Ovary (tissue), 9 donors: ENCODE data around the gene TBR1. TPM values are rescaled to one million over a fixed set of nuclear protein-coding genes. Genes with fewer than 3 reads are reported as not detected.

Experiments used
- DNase-seq, 5 donors: peaks; one replicate each; pipeline ENCODE4 v3.0.0-alpha.2; 2019 to 2020
- H3K27ac ChIP-seq, 2 donors: fragments of 200-600 bp; one replicate each; pipeline versions ENCODE4 v1.5.1 to v1.8.0; 2019 to 2022
- H3K27me3 ChIP-seq: fragments of 200-600 bp; one replicate; pipeline ENCODE4 v1.8.0; 2022
- H3K36me3 ChIP-seq: fragments of 200-600 bp; sonication (generic); one replicate; pipeline ENCODE4 v1.5.1; 2019
- H3K4me1 ChIP-seq: one replicate; pipeline ENCODE4 v1.8.1; 2013; ENCODE audit warnings: mild to moderate bottlenecking, moderate library complexity; ENCODE audit not compliant: insufficient read depth
- H3K4me3 ChIP-seq: fragments of 200-600 bp; sonication (generic); one replicate; pipeline ENCODE4 v1.5.1; 2017
- H3K9me3 ChIP-seq, 2 donors: fragments of 200-600 bp in 1 of 2; sonication (generic) in 1 of 2; one replicate each; pipeline versions ENCODE4 v1.5.1 to v1.8.1; 2013 to 2019; ENCODE audit warnings: mild to moderate bottlenecking in 1 of 2, moderate library complexity in 1 of 2
- EP300 ChIP-seq: sonication (generic); formaldehyde crosslinking; IDR thresholded peaks from one replicate; pipeline ENCODE4 v1.6.1; 2017; ENCODE audit warnings: antibody characterized with exemption
- POLR2A ChIP-seq: fragments of 450-650 bp; IDR thresholded peaks from one replicate; pipeline ENCODE4 v1.6.1; 2017; ENCODE audit warnings: antibody characterized with exemption, mild to moderate bottlenecking, moderate library complexity
- WGBS, 3 donors: extraction: QIAGEN DNeasy Blood & Tissue Kit in 1 of 3; methylation state at CpG; one replicate each; pipeline versions ENCODE4 v1.1.5 to v1.1.7; 2013 to 2017; 5-methylcytosine and 5-hydroxymethylcytosine counted together
- intact Hi-C, 4 donors: fragments of 100-400 bp; cut with DNase I; formaldehyde crosslinking; loops; one replicate each; pipeline versions ENCODE4 v1.11.0 to v1.15.1; 2022 to 2023
- polyA plus RNA-seq, 2 donors: library from polyadenylated mRNA; stranded (reverse); fragments of 200-250 nt in 1 of 2; fragments of 350-450 nt in 1 of 2; fragmentation: Illumina TruSeq in 1 of 2; extraction: RNeasy Lipid Tissue Mini Kit (QIAGEN cat#74804) in 1 of 2; gene quantifications; one replicate each; pipeline ENCODE4 v1.2.3, GENCODE V29; 2013 to 2014
- total RNA-seq, 7 donors: library from RNA; depleted of rRNA in 2 of 7; stranded (reverse); fragments of >200 nt in 2 of 7; fragmentation: NEBNext Ultra II Directional in 3 of 7; extraction: Animal tissue kit (Norgen Biotek cat#: 25700) in 3 of 7; gene quantifications; one replicate each; pipeline versions ENCODE4 v1.1.0 to v1.2.4, GENCODE V29; 2016 to 2023
- TF ChIP-seq, protein P1 (sequence below), 3 donors: fragments of 450-650 bp in 2 of 3; fragments of 200-600 bp in 1 of 3; IDR thresholded peaks; one replicate each; pipeline versions ENCODE4 v1.5.1 to v1.8.0; 2016 to 2022; ENCODE audit warnings: antibody characterized with exemption in 3 of 3, mild to moderate bottlenecking in 1 of 3
- donor health status: DM: no; HTN: no; CAD: no; lungs with moderate emphysema.
- donor health status: DM: no; HTN: no; CAD: no.
- donor health status: Bipolar disorder and iron deficiency.
- donor health status: DM: yes; HTN: yes; CAD: no.
- donor health status: DM: no; HTN: no; CAD: no.
- donor health status: DM: yes; HTN: yes; CAD: no.

TBR1 gene
- total and polyA plus RNA-seq, 9 donors, result not detected

DNA sequence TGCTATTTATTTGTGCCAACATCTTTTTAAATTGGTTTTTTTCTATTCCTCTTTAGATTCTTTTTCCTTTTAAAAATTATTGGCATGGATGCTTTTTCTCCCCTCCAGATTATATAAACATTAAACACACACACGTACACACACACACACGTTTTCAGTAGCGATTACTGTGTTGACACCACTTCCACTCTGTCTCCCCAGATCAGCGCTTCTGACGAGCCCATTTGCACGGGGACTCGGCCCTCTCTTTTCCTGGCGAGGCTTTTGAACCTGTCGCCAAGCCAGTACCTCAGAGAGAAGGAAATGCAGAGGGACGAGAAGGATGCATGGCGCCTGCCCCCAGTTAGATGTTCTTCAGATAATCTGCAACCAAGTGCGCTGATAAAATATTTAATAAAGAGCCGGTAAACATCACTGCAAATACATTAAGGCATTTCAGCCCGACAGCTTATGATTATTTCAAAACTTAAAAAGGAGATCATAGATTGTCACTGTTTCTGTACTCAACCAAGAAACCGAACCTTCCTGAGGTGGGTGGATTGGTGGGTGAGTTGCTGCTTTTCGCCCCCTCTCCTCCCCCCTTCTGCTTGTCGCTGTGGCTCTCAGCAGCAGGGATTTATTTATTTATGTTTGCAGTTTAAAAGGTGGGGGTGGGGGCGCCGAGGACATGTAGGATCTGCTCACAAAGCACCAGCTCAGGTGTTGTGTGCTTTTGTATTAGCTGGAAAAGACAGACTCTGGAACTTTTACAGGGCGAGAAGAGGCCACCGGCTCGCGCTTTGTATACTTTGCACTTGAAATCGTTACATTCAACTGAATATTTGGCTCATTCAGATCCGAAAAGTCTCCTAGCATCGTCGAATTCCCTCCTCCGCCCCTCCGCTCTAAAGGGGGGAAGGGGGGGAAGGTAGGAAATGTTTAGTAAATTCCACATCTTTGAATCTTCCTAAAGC lies 787 bp upstream of the TBR1 start:
- Histone ChIP-seq H3K36me3 (no peaks in the 10 kb centered on the region), H3K27me3 (peaks cover 2% of the 10 kb centered on the region), H3K9me3 (no peaks in the 10 kb centered on the region), H3K4me1 (peaks cover 9% of the 10 kb centered on the region), H3K27ac (no peak overlapping the region), H3K4me3 (peak overlapping the region; percentile 41)
- TF ChIP-seq EP300, result no peak
- TF ChIP-seq, protein P1, sequence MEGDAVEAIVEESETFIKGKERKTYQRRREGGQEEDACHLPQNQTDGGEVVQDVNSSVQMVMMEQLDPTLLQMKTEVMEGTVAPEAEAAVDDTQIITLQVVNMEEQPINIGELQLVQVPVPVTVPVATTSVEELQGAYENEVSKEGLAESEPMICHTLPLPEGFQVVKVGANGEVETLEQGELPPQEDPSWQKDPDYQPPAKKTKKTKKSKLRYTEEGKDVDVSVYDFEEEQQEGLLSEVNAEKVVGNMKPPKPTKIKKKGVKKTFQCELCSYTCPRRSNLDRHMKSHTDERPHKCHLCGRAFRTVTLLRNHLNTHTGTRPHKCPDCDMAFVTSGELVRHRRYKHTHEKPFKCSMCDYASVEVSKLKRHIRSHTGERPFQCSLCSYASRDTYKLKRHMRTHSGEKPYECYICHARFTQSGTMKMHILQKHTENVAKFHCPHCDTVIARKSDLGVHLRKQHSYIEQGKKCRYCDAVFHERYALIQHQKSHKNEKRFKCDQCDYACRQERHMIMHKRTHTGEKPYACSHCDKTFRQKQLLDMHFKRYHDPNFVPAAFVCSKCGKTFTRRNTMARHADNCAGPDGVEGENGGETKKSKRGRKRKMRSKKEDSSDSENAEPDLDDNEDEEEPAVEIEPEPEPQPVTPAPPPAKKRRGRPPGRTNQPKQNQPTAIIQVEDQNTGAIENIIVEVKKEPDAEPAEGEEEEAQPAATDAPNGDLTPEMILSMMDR (IDR thresholded peaks at IDR 0.05), result no peak
- no peak for TF ChIP-seq POLR2A
- WGBS, 3 donors, result 13 to 17% (median 14%) methylated on average over 29 of the region's 29 CpGs
- intact Hi-C loops, result no loop called here
- no peak for DNase-seq

DNA sequence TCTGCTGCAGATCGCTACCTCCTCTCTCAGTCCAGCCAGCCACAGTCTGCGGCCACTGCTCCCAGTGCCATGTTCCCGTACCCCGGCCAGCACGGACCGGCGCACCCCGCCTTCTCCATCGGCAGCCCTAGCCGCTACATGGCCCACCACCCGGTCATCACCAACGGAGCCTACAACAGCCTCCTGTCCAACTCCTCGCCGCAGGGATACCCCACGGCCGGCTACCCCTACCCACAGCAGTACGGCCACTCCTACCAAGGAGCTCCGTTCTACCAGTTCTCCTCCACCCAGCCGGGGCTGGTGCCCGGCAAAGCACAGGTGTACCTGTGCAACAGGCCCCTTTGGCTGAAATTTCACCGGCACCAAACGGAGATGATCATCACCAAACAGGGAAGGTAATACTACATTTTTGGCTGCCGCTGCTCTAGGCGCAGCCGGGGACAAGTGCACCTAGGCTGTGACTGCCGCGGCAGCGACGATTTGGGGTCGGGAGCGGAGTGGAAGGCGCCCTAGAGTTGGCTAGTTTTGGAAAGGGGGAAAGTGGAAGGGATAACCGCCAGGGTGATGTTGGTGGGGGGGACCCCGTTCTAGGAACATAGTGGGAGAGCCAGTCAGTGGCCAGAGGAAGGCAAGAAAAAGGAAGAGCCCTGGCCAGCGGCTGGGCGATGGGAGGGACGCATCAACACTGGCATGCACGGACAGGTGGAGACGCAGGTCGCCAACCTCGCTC lies 776 bp downstream of the TBR1 start:
- H3K9me3 ChIP-seq, result no peaks in the 10 kb centered on the region
- TF ChIP-seq POLR2A (no peak), EP300 (no peak)
- TF ChIP-seq, protein P1 (IDR thresholded peaks at IDR 0.05), result no peak
- DNase-seq, result peak in 1 of 5 donors; percentile 15
- H3K4me3 ChIP-seq, result no peak overlapping the region
- H3K4me1 ChIP-seq, result peaks cover 9% of the 10 kb centered on the region
- H3K27ac ChIP-seq, result no peak overlapping the region
- 7 to 8% (median 8%) methylated on average over 41 of the region's 41 CpGs for WGBS, 3 donors
- peaks cover 2% of the 10 kb centered on the region for H3K27me3 ChIP-seq
- intact Hi-C loops, result no loop called here
- no peaks in the 10 kb centered on the region for H3K36me3 ChIP-seq

DNA sequence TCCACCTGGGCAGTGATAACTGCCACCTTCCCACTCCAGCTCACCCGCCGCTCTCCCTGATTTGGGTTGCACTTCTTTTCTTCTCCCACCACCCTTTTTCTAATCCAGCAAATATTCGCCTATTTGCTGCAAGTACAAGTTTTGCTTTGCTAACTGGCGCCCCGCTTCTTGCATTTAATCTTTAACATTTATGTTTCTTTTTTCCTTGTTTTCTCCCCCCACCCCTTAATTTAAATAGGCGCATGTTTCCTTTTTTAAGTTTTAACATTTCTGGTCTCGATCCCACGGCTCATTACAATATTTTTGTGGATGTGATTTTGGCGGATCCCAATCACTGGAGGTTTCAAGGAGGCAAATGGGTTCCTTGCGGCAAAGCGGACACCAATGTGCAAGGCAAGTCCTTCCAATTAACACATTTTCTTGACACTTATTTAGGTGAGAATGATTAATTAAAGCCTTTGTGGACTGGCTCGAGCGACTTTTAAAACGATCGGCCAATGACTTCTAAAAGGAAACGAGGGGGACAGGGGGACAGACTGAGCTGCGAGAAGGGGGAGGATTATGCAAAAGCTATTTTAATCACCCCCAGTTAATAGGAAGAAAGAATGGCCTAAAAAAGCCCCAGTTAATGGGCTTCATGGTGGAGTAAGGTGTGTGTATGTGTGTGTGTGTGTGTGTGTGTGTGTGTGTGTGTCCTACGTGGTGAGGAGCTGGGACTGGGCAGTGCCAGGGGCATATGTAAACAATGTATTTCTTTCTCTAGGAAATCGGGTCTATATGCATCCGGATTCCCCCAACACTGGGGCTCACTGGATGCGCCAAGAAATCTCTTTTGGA lies 1.6 kb downstream of the TBR1 start:
- H3K36me3 ChIP-seq, result no peaks in the 10 kb centered on the region
- WGBS, 3 donors, result 15 to 19% (median 18%) methylated on average over 21 of the region's 21 CpGs
- no peak for DNase-seq
- H3K4me3 ChIP-seq, result no peak overlapping the region
- peaks cover 2% of the 10 kb centered on the region for H3K27me3 ChIP-seq
- no peak overlapping the region for H3K27ac ChIP-seq
- no peak for TF ChIP-seq EP300
- no peak for TF ChIP-seq POLR2A
- TF ChIP-seq, protein P1 (IDR thresholded peaks at IDR 0.05), result no peak
- peaks cover 9% of the 10 kb centered on the region for H3K4me1 ChIP-seq
- no peaks in the 10 kb centered on the region for H3K9me3 ChIP-seq
- intact Hi-C loops, result no loop called here

DNA sequence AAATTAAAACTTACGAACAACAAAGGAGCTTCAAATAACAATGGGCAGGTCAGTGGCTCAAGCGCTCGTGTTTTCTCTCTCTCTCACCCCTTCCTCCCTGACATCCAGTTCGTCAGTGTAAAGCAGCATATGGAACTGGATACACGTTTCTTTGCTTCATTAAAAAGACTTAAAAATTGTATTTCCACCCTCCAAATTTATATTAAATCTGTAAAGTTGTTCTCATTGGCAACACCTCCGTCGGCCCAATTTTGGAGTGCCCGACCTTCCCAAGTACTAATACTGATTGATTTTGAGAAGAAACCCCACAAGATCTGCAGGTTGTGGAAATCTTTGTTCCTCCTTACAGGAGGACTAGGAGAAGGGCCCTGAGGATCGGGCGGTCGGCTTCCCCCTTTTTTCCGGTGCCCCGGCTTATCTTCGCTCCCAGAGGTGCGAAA lies 2.2 kb downstream of the TBR1 start:
- WGBS, 3 donors, result 5 to 9% (median 6%) methylated on average over 15 of the region's 15 CpGs
- intact Hi-C loops, result no loop called here
- no peak for DNase-seq
- H3K36me3 ChIP-seq, result no peaks in the 10 kb centered on the region
- H3K9me3 ChIP-seq, result peaks cover 0 to under 1% of the 10 kb centered on the region in 2 donors
- no peak overlapping the region for H3K4me3 ChIP-seq
- peaks cover 9% of the 10 kb centered on the region for H3K4me1 ChIP-seq
- TF ChIP-seq, protein P1 (IDR thresholded peaks at IDR 0.05), result no peak
- TF ChIP-seq EP300, result no peak
- TF ChIP-seq POLR2A, result no peak
- H3K27ac ChIP-seq, result no peak overlapping the region
- H3K27me3 ChIP-seq, result peaks cover 2% of the 10 kb centered on the region
